Rectal smooth muscle tissue (tissue), 1 donor: ENCODE results near the gene MRI1.

Experiments used
- H3K27ac ChIP-seq: one replicate; pipeline ENCODE4 v1.7.0; 2013; ENCODE audit warnings: low read depth, low read length, inconsistent platforms
- H3K27me3 ChIP-seq: one replicate; pipeline ENCODE4 v1.7.0; 2013; ENCODE audit warnings: low read length; ENCODE audit not compliant: control insufficient read depth, insufficient read depth
- H3K36me3 ChIP-seq: one replicate; pipeline ENCODE4 v1.7.0; 2013; ENCODE audit warnings: low read length; ENCODE audit not compliant: control insufficient read depth, insufficient read depth
- H3K4me1 ChIP-seq: one replicate; pipeline ENCODE4 v1.7.0; 2013; ENCODE audit warnings: low read length; ENCODE audit not compliant: control insufficient read depth, insufficient read depth
- H3K4me3 ChIP-seq: one replicate; pipeline ENCODE4 v1.7.0; 2013; ENCODE audit warnings: low read length
- H3K9ac ChIP-seq: one replicate; pipeline ENCODE4 v1.7.0; 2013; ENCODE audit warnings: low read length

MRI1 gene

GRCh38 chr19:13799669-13800068 lies 35.3 kb downstream of the MRI1 start:
- Histone ChIP-seq H3K4me1 (peaks cover 13% of the 10 kb centered on the region), H3K27me3 (no peaks in the 10 kb centered on the region), H3K27ac (no peak overlapping the region), H3K4me3 (no peak overlapping the region), H3K9ac (no peak overlapping the region), H3K36me3 (no peaks in the 10 kb centered on the region)

- Histone ChIP-seq H3K27me3 (no peaks in the 10 kb centered on the region), H3K4me1 (no peaks in the 10 kb centered on the region), H3K36me3 (no peaks in the 10 kb centered on the region), H3K9ac (no peak overlapping the region), H3K27ac (no peak overlapping the region), H3K4me3 (no peak overlapping the region)
These were observed 38.7 kb downstream of the MRI1 start for GRCh38 chr19:13803038-13803437.

- Histone ChIP-seq H3K36me3 (peaks cover 6% of the 10 kb centered on the region), H3K27me3 (no peaks in the 10 kb centered on the region), H3K4me3 (no peak overlapping the region), H3K9ac (no peak overlapping the region), H3K4me1 (no peaks in the 10 kb centered on the region), H3K27ac (no peak overlapping the region)
These were observed 40.7 kb downstream of the MRI1 start for GRCh38 chr19:13804830-13805683.

- Histone ChIP-seq H3K27ac (no peak overlapping the region), H3K36me3 (peaks cover 6% of the 10 kb centered on the region), H3K4me1 (no peaks in the 10 kb centered on the region), H3K27me3 (no peaks in the 10 kb centered on the region), H3K9ac (no peak overlapping the region), H3K4me3 (no peak overlapping the region)
These were observed 42.4 kb downstream of the MRI1 start for GRCh38 chr19:13806728-13807127.

GRCh38 chr19:13807421-13808021 lies 43.2 kb downstream of the MRI1 start:
- Histone ChIP-seq H3K36me3 (peaks cover 6% of the 10 kb centered on the region), H3K27ac (no peak overlapping the region), H3K9ac (no peak overlapping the region), H3K4me1 (no peaks in the 10 kb centered on the region), H3K27me3 (no peaks in the 10 kb centered on the region), H3K4me3 (no peak overlapping the region)

- H3K4me1 ChIP-seq, result no peaks in the 10 kb centered on the region
- no peak overlapping the region for H3K4me3 ChIP-seq
- H3K9ac ChIP-seq, result no peak overlapping the region
- peaks cover 11% of the 10 kb centered on the region for H3K36me3 ChIP-seq
- no peaks in the 10 kb centered on the region for H3K27me3 ChIP-seq
- H3K27ac ChIP-seq, result no peak overlapping the region
These were observed 44.5 kb downstream of the MRI1 start for GRCh38 chr19:13808856-13809255.

GRCh38 chr19:13812544-13812943 lies 48.2 kb downstream of the MRI1 start:
- Histone ChIP-seq H3K36me3 (peaks cover 11% of the 10 kb centered on the region), H3K9ac (no peak overlapping the region), H3K27me3 (no peaks in the 10 kb centered on the region), H3K4me1 (no peaks in the 10 kb centered on the region), H3K4me3 (no peak overlapping the region), H3K27ac (no peak overlapping the region)

GRCh38 chr19:13813147-13813546 lies 48.8 kb downstream of the MRI1 start:
- H3K4me1 ChIP-seq, result no peaks in the 10 kb centered on the region
- H3K27ac ChIP-seq, result no peak overlapping the region
- no peak overlapping the region for H3K4me3 ChIP-seq
- H3K27me3 ChIP-seq, result no peaks in the 10 kb centered on the region
- no peak overlapping the region for H3K9ac ChIP-seq
- peaks cover 11% of the 10 kb centered on the region for H3K36me3 ChIP-seq

- no peak overlapping the region for H3K4me3 ChIP-seq
- peaks cover 4% of the 10 kb centered on the region for H3K36me3 ChIP-seq
- H3K27me3 ChIP-seq, result no peaks in the 10 kb centered on the region
- no peaks in the 10 kb centered on the region for H3K4me1 ChIP-seq
- H3K9ac ChIP-seq, result no peak overlapping the region
- H3K27ac ChIP-seq, result no peak overlapping the region
These were observed 50.2 kb downstream of the MRI1 start for GRCh38 chr19:13814550-13814949.

GRCh38 chr19:13817018-13817614 lies 52.8 kb downstream of the MRI1 start:
- H3K27ac ChIP-seq, result no peak overlapping the region
- peak overlapping the region; percentile 47 for H3K4me3 ChIP-seq
- H3K36me3 ChIP-seq, result peaks cover 4% of the 10 kb centered on the region
- no peaks in the 10 kb centered on the region for H3K4me1 ChIP-seq
- no peak overlapping the region for H3K9ac ChIP-seq
- H3K27me3 ChIP-seq, result no peaks in the 10 kb centered on the region

- Histone ChIP-seq H3K27me3 (no peaks in the 10 kb centered on the region), H3K4me1 (no peaks in the 10 kb centered on the region), H3K4me3 (peak overlapping the region; percentile 47), H3K27ac (no peak overlapping the region), H3K36me3 (peaks cover 4% of the 10 kb centered on the region), H3K9ac (no peak overlapping the region)
These were observed 53.5 kb downstream of the MRI1 start for GRCh38 chr19:13817615-13818371.

- Histone ChIP-seq H3K27me3 (no peaks in the 10 kb centered on the region), H3K36me3 (no peaks in the 10 kb centered on the region), H3K9ac (no peak overlapping the region), H3K27ac (no peak overlapping the region), H3K4me3 (no peak overlapping the region), H3K4me1 (no peaks in the 10 kb centered on the region)
These were observed 54.9 kb downstream of the MRI1 start for GRCh38 chr19:13819238-13819637.
